Rectal smooth muscle tissue (tissue), 1 donor: Measurements from ENCODE around the gene ZNF236.

Experiments used
- H3K27ac ChIP-seq: one replicate; pipeline ENCODE4 v1.7.0; 2013; ENCODE audit warnings: low read depth, low read length, inconsistent platforms
- H3K27me3 ChIP-seq: one replicate; pipeline ENCODE4 v1.7.0; 2013; ENCODE audit warnings: low read length; ENCODE audit not compliant: control insufficient read depth, insufficient read depth
- H3K36me3 ChIP-seq: one replicate; pipeline ENCODE4 v1.7.0; 2013; ENCODE audit warnings: low read length; ENCODE audit not compliant: control insufficient read depth, insufficient read depth
- H3K4me1 ChIP-seq: one replicate; pipeline ENCODE4 v1.7.0; 2013; ENCODE audit warnings: low read length; ENCODE audit not compliant: control insufficient read depth, insufficient read depth
- H3K4me3 ChIP-seq: one replicate; pipeline ENCODE4 v1.7.0; 2013; ENCODE audit warnings: low read length
- H3K9ac ChIP-seq: one replicate; pipeline ENCODE4 v1.7.0; 2013; ENCODE audit warnings: low read length

ZNF236 gene

DNA sequence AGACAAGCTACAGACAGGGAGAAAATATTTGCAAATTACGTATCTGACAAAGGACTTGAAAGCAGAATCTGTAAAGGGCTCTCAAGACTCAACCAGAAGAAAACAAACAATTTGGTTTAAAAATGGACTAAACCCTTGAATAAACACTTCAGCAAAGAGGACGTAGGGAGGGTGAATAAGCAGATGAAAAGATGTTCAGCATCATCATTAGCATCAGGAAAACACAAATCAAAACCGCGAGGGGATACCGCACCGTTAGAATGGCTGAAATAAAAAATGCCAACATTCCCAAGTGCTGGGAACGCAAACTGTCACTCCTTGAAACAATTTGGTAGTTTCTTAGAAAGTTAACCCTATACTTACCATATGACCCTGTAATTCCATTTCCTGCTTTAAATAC is 173.5 kb downstream of the ZNF236 start:
- Histone ChIP-seq H3K27ac (no peak overlapping the region), H3K27me3 (no peaks in the 10 kb centered on the region), H3K36me3 (no peaks in the 10 kb centered on the region), H3K4me1 (no peaks in the 10 kb centered on the region), H3K4me3 (no peak overlapping the region), H3K9ac (no peak overlapping the region)

DNA sequence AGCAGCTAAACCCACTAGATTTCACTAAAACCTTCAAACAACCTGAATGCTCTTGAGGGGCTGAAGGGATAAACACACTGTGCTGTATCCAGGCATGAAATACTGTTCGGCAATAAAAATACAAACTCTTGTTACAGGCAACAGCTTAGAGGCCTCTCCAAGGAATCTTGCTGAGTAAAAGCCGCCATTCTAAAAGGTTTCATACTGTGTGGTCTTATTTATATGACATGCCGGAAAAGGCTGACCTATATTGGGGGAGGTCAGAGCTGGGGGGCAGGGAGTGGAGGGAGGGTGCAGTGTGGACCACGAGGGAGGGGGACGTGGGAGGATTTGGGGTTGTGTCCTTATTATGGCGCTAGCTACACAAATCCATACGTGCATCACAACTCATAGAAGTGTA is 174.1 kb downstream of the ZNF236 start:
- Histone ChIP-seq H3K27me3 (no peaks in the 10 kb centered on the region), H3K4me1 (no peaks in the 10 kb centered on the region), H3K4me3 (no peak overlapping the region)

DNA sequence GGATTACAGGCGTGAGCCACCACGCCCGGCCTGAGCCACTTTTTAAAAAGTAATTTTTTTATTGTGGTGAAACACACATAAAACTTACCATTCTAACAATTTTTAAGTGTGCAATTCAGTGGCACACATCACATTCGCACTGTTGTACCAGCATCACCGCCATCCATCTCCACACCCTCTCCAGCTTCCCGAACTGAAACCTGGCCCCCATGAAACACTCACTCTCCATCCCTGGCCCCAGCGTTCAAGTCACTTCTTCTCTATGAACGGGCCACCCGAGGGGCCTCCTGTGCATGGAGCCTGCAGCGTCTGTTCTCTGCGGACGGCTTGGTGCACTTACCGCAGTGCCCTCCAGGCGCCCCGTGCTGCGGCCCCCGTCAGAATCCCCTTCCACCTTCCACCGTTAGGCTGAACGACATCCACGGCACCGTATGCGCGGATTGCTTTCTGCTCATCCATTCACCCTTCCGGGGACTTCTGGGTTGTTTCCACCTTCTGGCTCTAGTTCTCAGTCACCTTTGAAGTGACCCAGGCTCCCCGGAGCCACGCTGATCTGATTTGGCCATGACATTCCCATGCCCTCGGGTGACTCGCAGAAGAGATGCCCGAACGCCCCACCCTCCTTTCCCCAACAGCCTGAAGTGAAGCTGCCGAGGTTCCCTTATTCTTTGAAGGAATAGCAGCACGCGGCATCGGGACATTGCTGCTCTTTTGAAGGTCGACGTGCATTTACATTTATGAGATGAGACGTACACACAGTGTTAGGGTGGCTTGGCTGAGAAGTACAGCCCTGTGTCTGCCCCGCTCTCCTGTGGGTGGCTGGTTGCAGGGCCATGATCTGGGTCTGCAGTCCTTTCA is 175.8 kb downstream of the ZNF236 start:
- H3K9ac ChIP-seq = no peak overlapping the region
- no peaks in the 10 kb centered on the region for H3K4me1 ChIP-seq
- H3K36me3 ChIP-seq = no peaks in the 10 kb centered on the region
- no peaks in the 10 kb centered on the region for H3K27me3 ChIP-seq
- H3K4me3 ChIP-seq = no peak overlapping the region
- no peak overlapping the region for H3K27ac ChIP-seq

More for the DNA sequence above, 174.1 kb downstream of the ZNF236 start:
- Histone ChIP-seq H3K36me3 (no peaks in the 10 kb centered on the region), H3K27ac (no peak overlapping the region), H3K9ac (no peak overlapping the region)

DNA sequence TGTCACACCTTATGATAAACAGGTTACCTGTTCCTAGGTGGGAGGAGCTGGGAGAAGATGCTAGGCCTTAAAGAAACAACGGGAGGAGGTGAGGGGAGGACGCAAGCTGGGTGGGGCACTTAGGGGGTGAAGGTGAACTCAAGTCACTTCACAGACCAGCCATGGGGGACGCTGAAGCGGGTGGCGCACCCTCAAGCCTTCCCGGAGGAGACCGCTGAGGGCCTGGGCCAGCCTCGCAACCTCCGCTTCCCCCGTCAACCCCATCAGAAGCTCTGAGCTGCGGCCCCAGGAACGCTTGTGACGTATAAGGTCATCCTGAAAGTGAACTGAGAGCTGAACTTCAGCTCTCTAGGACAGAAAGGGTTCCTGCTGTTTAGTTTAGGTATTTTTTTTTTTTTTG is 176.7 kb downstream of the ZNF236 start:
- Histone ChIP-seq H3K36me3 (no peaks in the 10 kb centered on the region), H3K9ac (no peak overlapping the region), H3K27me3 (no peaks in the 10 kb centered on the region), H3K27ac (no peak overlapping the region), H3K4me3 (no peak overlapping the region), H3K4me1 (no peaks in the 10 kb centered on the region)

DNA sequence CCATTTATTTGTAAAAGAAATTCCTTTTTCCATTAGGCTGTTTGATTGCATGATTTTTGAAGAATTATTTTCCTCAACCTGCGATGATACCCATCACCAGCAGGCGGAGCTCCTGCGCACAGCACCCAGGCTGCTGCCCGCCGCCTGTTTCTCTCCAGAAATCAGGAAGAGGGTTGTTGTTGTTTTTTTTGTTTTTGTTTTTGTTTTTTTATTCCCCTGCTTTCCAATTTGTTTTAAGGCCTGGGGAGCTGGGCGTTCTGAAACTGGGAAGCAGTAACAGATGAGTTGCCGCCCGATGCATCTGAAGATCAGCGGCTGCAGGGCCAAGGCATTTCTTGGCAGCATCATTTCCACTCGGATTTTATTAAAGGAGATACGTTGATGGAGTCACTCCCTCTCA is 178.2 kb downstream of the ZNF236 start:
- Histone ChIP-seq H3K27ac (no peak overlapping the region), H3K27me3 (no peaks in the 10 kb centered on the region), H3K36me3 (no peaks in the 10 kb centered on the region), H3K4me3 (peak overlapping the region; percentile 30), H3K4me1 (no peaks in the 10 kb centered on the region), H3K9ac (no peak overlapping the region)

DNA sequence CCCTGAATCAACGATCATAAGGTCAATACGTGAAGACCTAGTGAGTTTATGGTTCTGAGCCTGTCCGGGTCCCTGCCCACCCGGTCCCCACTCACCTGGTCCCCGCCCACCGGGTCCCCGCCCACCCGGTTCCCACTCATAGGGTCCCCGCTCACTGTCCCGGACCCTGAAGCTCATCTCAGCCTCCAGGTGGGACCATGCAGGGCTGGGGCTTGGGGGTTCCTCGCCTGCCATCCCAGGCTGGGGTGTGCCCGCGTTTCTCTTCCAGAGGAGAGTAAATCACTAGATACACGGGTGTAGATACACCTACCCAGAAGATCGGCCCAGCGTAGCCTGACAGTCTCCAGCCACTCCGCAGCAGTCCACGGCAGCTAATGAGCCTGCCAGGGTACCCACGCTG is 178.7 kb downstream of the ZNF236 start:
- Histone ChIP-seq H3K9ac (no peak overlapping the region), H3K27me3 (no peaks in the 10 kb centered on the region), H3K27ac (no peak overlapping the region), H3K4me1 (no peaks in the 10 kb centered on the region), H3K4me3 (no peak overlapping the region), H3K36me3 (no peaks in the 10 kb centered on the region)

DNA sequence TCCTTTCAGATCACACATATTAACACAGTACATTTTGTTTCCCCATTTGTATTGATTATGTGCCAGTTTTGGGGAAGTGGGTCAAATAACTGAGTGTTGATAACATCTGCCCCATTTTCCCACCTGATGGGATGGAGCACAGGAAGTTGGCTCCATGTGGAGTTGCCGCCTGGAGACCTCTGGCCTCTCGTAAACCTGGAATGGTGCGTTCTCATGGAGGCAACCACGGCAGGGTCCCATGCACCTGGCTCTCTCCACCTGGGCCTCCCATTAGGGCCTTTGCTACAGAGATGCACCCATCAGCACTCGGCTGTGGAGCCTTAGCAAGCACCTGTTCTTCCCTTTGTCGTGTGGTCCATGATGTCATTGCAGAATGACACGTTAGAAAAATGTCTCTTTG is 179.6 kb downstream of the ZNF236 start:
- H3K27me3 ChIP-seq = no peaks in the 10 kb centered on the region
- no peaks in the 10 kb centered on the region for H3K36me3 ChIP-seq
- H3K4me1 ChIP-seq = no peaks in the 10 kb centered on the region
- H3K4me3 ChIP-seq = no peak overlapping the region
- H3K9ac ChIP-seq = no peak overlapping the region
- H3K27ac ChIP-seq = no peak overlapping the region

DNA sequence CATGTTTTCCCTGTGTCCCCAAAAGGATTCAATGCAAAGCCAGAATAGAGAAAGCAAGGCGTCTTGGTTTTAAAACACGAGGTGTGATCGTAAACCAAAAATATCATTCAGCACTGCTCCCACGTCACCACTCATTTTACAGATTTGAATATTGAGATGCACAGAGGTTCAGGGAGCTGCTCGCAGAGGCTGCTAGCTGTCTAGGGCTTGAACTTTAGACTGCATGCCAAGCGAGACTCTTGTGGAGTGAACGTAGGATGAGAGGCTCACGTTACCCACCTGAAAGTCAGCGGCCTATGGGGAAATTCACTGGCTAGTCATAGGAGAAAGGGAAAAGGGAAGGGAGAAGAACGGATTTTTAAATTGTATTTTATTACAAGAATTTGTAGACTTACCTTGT is 180.1 kb downstream of the ZNF236 start:
- Histone ChIP-seq H3K27me3 (no peaks in the 10 kb centered on the region), H3K4me3 (no peak overlapping the region), H3K4me1 (no peaks in the 10 kb centered on the region), H3K36me3 (no peaks in the 10 kb centered on the region), H3K9ac (no peak overlapping the region), H3K27ac (no peak overlapping the region)

DNA sequence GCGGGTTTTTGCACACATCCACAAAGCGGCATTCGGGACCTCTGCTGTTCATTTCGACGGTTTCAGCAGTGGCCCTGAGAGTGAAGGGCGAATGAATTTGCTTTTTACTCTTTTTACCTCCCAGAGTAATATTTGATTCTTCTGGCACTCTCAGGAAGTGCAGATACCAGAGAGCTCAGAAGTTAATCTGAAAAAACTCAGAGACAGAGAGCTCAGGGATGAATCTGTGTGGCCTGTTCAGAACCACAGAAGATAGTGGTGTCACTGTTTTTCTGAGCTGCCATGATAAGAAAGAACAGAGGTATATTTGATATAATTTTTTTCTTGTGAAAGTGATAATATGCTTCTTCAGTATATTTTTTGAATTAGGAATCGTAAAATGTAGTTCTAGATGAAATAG is 181.0 kb downstream of the ZNF236 start:
- Histone ChIP-seq H3K36me3 (no peaks in the 10 kb centered on the region), H3K27ac (no peak overlapping the region), H3K27me3 (no peaks in the 10 kb centered on the region), H3K4me3 (no peak overlapping the region), H3K4me1 (no peaks in the 10 kb centered on the region), H3K9ac (no peak overlapping the region)

DNA sequence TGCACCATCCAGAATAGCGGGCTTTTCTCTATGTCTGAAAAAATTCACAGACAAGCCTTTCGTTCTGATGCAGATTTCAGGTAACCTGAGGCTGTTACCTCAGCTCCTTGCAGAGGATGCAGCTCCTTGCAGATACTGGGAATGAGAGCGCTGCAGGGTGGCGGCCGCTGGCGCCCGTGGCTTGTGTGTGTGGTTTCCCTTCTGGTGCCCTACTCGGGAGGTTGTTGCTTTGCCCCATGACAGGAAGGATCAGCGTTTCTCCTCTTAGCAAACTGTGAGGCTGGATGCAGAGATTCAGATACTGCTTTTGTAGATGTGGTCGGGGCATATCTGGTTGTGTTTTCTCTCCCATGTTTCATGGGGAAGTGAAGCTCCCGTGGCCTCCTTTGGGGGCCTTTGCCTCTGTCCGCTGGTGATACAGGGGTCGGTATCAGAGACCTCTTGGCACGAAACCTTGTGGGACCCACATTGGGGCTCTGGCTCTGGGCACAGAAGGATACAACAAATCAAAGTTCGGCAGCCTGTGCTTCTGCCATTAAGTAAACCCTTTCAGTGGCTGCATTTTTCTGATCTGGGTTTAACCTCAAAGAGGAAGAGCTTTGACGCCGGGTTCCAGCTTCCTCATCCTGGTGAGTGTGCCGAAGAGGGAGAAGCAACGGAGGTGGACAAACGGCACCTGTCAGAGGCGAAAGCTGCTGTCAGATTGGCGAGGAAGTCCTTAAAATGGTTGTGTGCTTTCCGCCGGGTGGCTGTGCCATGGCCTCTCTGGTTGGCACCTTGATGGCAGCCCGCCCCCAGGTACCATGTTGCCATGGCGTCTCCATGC is 182.4 kb downstream of the ZNF236 start:
- Histone ChIP-seq H3K27ac (no peak overlapping the region), H3K27me3 (no peaks in the 10 kb centered on the region), H3K9ac (no peak overlapping the region), H3K36me3 (peaks cover 3% of the 10 kb centered on the region), H3K4me3 (no peak overlapping the region), H3K4me1 (no peaks in the 10 kb centered on the region)

DNA sequence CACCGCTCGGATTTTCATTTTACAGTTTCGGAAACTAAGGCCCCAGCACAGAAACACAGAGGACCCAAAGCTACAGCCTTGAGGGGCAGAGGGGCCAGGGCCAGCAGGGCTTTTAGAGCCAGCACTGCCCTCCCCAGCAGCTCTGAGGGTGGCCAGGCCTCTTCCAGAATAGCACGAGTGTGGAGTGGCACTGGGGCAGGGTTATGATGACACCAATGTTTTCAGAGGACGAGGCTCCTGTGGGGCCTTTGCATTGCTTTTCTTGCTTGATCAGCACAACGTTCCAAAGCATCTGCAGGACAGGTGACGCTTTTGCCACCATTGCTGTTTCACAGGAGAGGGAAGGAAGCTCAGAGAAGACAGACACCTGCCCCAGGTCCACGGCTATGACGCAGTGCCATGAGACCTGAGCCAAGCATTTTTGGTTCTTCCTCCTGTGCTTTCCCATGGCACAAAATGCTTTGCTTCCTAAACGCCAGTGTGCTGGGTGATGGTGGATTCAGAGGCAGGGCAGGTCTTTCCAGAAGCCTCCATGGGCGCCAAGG is 183.4 kb downstream of the ZNF236 start:
- H3K9ac ChIP-seq = no peak overlapping the region
- H3K36me3 ChIP-seq = peaks cover 3% of the 10 kb centered on the region
- H3K27me3 ChIP-seq = no peaks in the 10 kb centered on the region
- no peak overlapping the region for H3K4me3 ChIP-seq
- H3K4me1 ChIP-seq = no peaks in the 10 kb centered on the region
- H3K27ac ChIP-seq = no peak overlapping the region

DNA sequence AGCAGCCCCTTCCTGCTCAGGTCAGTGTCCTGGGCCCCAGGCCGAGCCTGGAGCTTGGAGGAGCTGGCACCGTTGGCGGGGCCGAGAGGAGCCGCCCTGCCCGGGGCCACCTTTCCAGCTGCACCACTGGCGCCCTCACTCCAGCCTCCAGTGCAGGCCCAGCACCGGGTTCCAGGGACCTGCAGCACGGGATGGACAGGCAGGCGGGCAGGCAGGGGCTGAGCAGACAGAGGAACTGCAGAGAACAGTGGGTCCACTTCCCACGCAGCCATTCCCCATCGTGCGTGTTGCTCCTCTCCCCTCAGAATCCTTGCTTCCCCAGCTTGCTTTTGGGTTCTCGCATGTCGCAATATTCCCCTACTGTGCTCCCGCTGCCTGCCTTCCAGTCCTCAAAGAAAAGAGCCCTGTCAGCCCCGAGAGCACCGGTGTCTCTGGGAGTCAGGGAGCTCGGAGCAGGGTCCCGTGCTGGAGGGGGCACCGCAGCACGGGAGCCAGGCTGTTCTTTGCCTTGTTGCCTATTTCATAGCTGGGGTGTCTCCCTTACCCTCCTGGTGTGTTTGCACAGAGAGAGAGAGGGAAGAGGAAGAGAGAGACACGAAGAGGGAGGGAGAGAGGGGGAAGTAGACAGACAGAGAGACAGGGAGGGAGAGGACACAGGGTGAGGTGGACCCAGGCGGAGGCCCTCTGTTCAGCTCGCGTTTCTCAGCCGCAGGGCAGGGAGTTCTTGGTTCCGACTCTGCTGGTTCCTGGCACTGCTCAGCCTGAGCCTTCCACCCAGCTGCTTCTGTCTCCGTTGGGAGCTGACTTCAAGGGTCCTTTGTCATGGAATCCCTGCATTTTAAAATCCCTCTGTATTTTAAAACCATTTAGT is 184.2 kb downstream of the ZNF236 start:
- Histone ChIP-seq H3K4me1 (no peaks in the 10 kb centered on the region), H3K9ac (no peak overlapping the region), H3K4me3 (no peak overlapping the region), H3K36me3 (peaks cover 7% of the 10 kb centered on the region), H3K27ac (no peak overlapping the region), H3K27me3 (no peaks in the 10 kb centered on the region)
